Endothelial cell of umbilical vein (primary cell): Measurements from ENCODE around the gene MS4A10.

Source experiments
- EZH2 ChIP-seq: IDR thresholded peaks from 2 replicates; pipeline ENCODE4 v1.6.1; 2012; ENCODE audit warnings: borderline replicate concordance, low read depth, mild to moderate bottlenecking, moderate library complexity, low read length, inconsistent platforms; ENCODE audit not compliant: severe bottlenecking
- GATA2 ChIP-seq: IDR thresholded peaks from 2 replicates; pipeline ENCODE4 v1.7.0; 2011; ENCODE audit warnings: low read depth, mild to moderate bottlenecking, moderate library complexity, mixed read lengths, low read length; ENCODE audit not compliant: insufficient read length, insufficient read depth
- POLR2AphosphoS5 ChIP-seq: IDR thresholded peaks from 2 replicates; pipeline ENCODE4 v1.6.1; 2012; ENCODE audit warnings: low read depth, mild to moderate bottlenecking, control low read depth, low read length, moderate library complexity; ENCODE audit not compliant: insufficient read depth
- TF ChIP-seq, protein P1 (sequence below), 2 donors: IDR thresholded peaks; 1 replicate in 1 of 2; 2 replicates in 1 of 2; pipeline ENCODE4 v1.5.1; 2011; ENCODE audit warnings: low read length in 2 of 2, mild to moderate bottlenecking in 2 of 2, moderate library complexity in 2 of 2, control low read depth in 1 of 2, inconsistent platforms in 1 of 2, low read depth in 1 of 2; ENCODE audit not compliant: insufficient read depth in 1 of 2; ENCODE audit errors: extremely low read depth in 1 of 2

- TF ChIP-seq POLR2AphosphoS5 (no peak), GATA2 (no peak), EZH2 (no peak)
- TF ChIP-seq, protein P1, sequence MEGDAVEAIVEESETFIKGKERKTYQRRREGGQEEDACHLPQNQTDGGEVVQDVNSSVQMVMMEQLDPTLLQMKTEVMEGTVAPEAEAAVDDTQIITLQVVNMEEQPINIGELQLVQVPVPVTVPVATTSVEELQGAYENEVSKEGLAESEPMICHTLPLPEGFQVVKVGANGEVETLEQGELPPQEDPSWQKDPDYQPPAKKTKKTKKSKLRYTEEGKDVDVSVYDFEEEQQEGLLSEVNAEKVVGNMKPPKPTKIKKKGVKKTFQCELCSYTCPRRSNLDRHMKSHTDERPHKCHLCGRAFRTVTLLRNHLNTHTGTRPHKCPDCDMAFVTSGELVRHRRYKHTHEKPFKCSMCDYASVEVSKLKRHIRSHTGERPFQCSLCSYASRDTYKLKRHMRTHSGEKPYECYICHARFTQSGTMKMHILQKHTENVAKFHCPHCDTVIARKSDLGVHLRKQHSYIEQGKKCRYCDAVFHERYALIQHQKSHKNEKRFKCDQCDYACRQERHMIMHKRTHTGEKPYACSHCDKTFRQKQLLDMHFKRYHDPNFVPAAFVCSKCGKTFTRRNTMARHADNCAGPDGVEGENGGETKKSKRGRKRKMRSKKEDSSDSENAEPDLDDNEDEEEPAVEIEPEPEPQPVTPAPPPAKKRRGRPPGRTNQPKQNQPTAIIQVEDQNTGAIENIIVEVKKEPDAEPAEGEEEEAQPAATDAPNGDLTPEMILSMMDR (IDR thresholded peaks at IDR 0.05; ENCODE audit: extremely low read depth in 1 of 2, insufficient read depth in 1 of 2, low read depth in 1 of 2, low read length in 2 of 2), result no peak
These were observed 43.7 kb upstream of the MS4A10 start for GRCh38 chr11:60741421-60741820.
